ENCODE data around the gene KIF16B.

GRCh38 chr20:16279320-16279719, 293.9 kb downstream of the KIF16B start:
- TF ChIP-seq FOXM1 (IDR thresholded peaks at IDR 0.05; ENCODE audit: low read depth, low read length) = no peak
- peak in 2 of 3 experiments; percentile 17 to 41; a peak in 2 of 6 replicates for TF ChIP-seq CTCF (IDR thresholded peaks at IDR 0.05 in 2 of 3, conservative IDR thresholded peaks at IDR 0.05 in 1 of 3; ENCODE audit: control insufficient read depth in 2 of 3, extremely low read depth in 1 of 3, insufficient read depth in 1 of 3, low read depth in 3 of 3, low read length in 3 of 3)
- TF ChIP-seq, protein P1, sequence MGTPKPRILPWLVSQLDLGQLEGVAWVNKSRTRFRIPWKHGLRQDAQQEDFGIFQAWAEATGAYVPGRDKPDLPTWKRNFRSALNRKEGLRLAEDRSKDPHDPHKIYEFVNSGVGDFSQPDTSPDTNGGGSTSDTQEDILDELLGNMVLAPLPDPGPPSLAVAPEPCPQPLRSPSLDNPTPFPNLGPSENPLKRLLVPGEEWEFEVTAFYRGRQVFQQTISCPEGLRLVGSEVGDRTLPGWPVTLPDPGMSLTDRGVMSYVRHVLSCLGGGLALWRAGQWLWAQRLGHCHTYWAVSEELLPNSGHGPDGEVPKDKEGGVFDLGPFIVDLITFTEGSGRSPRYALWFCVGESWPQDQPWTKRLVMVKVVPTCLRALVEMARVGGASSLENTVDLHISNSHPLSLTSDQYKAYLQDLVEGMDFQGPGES (IDR thresholded peaks at IDR 0.05) = no peak
- TF ChIP-seq RCOR1 (conservative IDR thresholded peaks at IDR 0.05; ENCODE audit: low read depth, low read length) = no peak
- TF ChIP-seq HDAC2 (IDR thresholded peaks at IDR 0.05) = no peak

Measured in GM12878 (cell line).